Measurements from ENCODE around the gene FUT4.

FUT4 gene

GRCh38 chr11:94519478-94520084 lies 24.1 kb upstream of the FUT4 start:
- H3K27ac ChIP-seq: no peak overlapping the region
- POLR2A ChIA-PET (ENCODE audit: low non-redundant PET): interaction anchor here (0.6 kb wide), 1 partner anchor 779 kb away, joined by 3 read pairs; no protein-coding TSS in a partner anchor
- TF ChIP-seq CTCF (conservative IDR thresholded peaks at IDR 0.05; ENCODE audit: low read depth): peak; percentile 83
- CTCF ChIA-PET: interaction anchor here (0.6 to 1.0 kb wide), 6 partner anchors 20 to 624 kb away, joined by 3 to 4 read pairs (median 3); no protein-coding TSS in a partner anchor
- DNase-seq (ENCODE audit: low spot score): peak; percentile 30

DNA sequence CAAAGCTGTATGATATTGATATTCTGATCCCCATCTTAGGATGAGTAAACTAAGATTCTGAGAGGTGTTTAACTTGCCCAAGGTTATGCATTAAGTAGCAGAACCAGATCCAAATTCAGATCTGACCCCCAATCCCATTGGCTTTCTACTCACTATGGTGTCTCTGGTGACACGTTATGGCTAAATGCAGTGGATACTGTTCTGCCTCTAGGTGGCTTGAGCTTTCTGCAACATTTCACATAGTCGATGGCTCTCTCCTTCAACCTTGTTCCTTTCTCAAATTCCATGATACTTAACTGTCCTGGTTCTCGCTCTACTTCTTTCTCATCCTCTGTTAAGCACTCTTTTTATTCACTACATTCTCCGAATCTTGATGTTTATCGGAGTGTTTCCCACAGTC lies 22.0 kb upstream of the FUT4 start:
- no peak overlapping the region for H3K27ac ChIP-seq
- ChIA-PET POLR2A (ENCODE audit: low non-redundant PET) (no interaction called here), CTCF (interaction anchor here (0.5 to 1.3 kb wide), 3 partner anchors 74 to 626 kb away, joined by 4 to 6 read pairs (median 5); no protein-coding TSS in a partner anchor)
- no peak for TF ChIP-seq CTCF (conservative IDR thresholded peaks at IDR 0.05; ENCODE audit: low read depth)
- no peak for DNase-seq (ENCODE audit: low spot score)

DNA sequence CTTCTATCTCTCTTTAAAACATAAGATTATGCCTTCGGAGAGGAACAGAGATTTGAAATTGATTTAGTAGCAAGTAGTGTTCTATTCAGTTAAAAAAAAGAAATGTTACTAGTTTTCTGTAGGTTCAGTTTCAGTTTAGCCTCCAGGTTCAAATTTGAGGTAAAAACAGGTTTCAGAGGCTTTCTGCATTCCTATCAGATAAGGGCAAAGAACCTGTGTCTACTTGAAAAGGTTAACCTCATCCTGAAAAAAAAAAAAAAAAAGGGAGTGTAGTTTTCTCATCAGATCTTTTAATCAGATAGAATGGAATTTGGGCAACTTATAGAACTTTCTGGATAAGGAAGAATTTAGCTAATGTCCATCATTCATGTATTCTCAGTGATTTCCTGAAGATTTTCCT lies 19.4 kb upstream of the FUT4 start:
- CTCF ChIA-PET: interaction anchor here (0.6 to 0.7 kb wide), 2 partner anchors 72 to 88 kb away, joined by 3 read pairs; no protein-coding TSS in a partner anchor
- TF ChIP-seq CTCF (conservative IDR thresholded peaks at IDR 0.05; ENCODE audit: low read depth): no peak
- H3K27ac ChIP-seq: no peak overlapping the region
- no peak for DNase-seq (ENCODE audit: low spot score)
- POLR2A ChIA-PET (ENCODE audit: low non-redundant PET): no interaction called here

DNA sequence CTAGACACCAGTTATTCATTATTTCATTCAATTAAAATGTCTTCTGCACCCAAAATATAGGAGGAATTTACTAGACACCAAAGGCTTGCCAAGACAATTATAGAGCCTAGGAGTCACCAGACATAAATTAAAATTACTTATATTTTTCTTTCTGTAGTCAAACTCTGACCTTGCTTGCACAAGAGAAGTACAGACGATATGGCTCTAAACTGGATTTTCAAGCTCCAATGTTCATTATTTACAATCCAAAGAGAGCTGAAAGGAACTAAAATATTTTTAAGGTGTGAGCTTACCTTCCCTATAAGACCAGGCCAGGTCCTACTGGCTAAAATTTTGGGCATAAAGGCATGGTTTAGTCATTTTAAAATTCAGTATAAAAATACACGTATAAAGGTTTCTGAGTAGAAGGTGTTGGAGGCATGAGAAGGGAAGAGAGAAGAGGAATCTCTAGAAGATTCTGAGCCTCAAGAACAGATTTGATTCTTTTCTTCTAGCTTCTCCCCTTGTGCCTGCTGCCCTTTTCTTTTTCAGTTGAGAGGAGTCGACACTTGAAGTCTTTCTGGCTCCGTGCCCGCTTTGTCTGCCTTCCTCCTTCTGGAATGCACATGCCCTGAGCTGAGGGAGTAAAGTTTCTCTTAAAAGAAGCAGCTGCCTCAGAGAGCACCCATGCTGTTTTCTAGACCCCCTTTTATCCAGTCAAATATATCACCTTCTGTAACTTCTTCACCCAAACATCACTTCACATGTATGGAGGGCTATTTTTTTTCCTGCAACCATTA lies 18.0 kb upstream of the FUT4 start:
- H3K27ac ChIP-seq: no peak overlapping the region
- ChIA-PET POLR2A (ENCODE audit: low non-redundant PET) (interaction anchor here (0.8 kb wide), 1 partner anchor 18 kb away, joined by 3 read pairs; the partner anchor contains the start of gene FUT4), CTCF (interaction anchor here (0.6 to 1.5 kb wide), 2 partner anchors 37 to 40 kb away, joined by 3 to 4 read pairs; no protein-coding TSS in a partner anchor)
- no peak for TF ChIP-seq CTCF (conservative IDR thresholded peaks at IDR 0.05; ENCODE audit: low read depth)
- DNase-seq (ENCODE audit: low spot score): no peak

- H3K27ac ChIP-seq: no peak overlapping the region
- ChIA-PET CTCF (interaction anchor here (0.5 to 1.5 kb wide), 2 partner anchors 38 to 73 kb away, joined by 3 to 5 read pairs; no protein-coding TSS in a partner anchor), POLR2A (ENCODE audit: low non-redundant PET) (no interaction called here)
- TF ChIP-seq CTCF (conservative IDR thresholded peaks at IDR 0.05; ENCODE audit: low read depth): no peak
- DNase-seq (ENCODE audit: low spot score): no peak
Observed at GRCh38 chr11:94526645-94527438, 16.9 kb upstream of the FUT4 start.

DNA sequence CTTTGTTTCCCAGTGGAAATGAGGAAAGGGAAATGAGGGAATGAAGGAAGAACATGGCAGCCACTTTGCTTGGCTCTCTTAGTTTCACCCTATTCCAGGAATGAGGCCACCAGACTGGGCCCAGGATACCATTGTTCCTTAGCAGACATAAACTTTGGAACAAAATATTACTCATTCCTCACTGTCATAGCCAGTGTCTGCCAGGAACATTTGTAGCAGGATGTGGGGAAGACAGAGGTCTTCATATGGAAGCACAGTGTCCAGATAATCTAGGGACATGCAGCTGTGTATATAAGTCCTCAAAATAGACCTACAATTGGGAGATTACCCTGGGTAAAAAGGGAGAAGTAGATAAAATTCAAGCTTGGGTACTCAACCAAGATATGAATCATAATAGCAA lies 15.2 kb upstream of the FUT4 start:
- TF ChIP-seq CTCF (conservative IDR thresholded peaks at IDR 0.05; ENCODE audit: low read depth): no peak
- no peak overlapping the region for H3K27ac ChIP-seq
- CTCF ChIA-PET: no interaction called here
- DNase-seq (ENCODE audit: low spot score): no peak
- POLR2A ChIA-PET (ENCODE audit: low non-redundant PET): no interaction called here

All from RWPE1 (cell line).